SK-N-SH treated with all-trans-retinoic acid at 6 μM for 48 hours (cell line): ENCODE measurements around the gene RECQL5.

Experiments
- BACH2 ChIP-seq: fragments of 250-450 bp; sonication (Bioruptor Pico); IDR thresholded peaks from 2 replicates; pipeline ENCODE4 v1.9.0; 2021; ENCODE audit warnings: mild to moderate bottlenecking, borderline replicate concordance
- ESRRG ChIP-seq: fragments of 250-450 bp; sonication (Bioruptor Pico); IDR thresholded peaks from 2 replicates; pipeline ENCODE4 v1.6.1; 2021; ENCODE audit warnings: mild to moderate bottlenecking
- GLIS3 ChIP-seq: fragments of 250-450 bp; sonication (Bioruptor Pico); IDR thresholded peaks from 2 replicates; pipeline ENCODE4 v1.5.0; 2020; ENCODE audit warnings: mild to moderate bottlenecking, moderate library complexity
- SNAI2 ChIP-seq: fragments of 250-450 bp; sonication (Bioruptor Pico); IDR thresholded peaks from 2 replicates; pipeline ENCODE4 v1.5.0; 2020; ENCODE audit warnings: mild to moderate bottlenecking, moderate library complexity
- ZFP3 ChIP-seq: fragments of 250-450 bp; sonication (Bioruptor Pico); IDR thresholded peaks from 2 replicates; pipeline ENCODE4 v1.5.0; 2020; ENCODE audit warnings: mild to moderate bottlenecking, moderate library complexity
- ZFP30 ChIP-seq: fragments of 450-650 bp; formaldehyde crosslinking; IDR thresholded peaks from 2 replicates; pipeline ENCODE4 v1.5.0; 2022; ENCODE audit warnings: mild to moderate bottlenecking, moderate library complexity

- TF ChIP-seq ZFP30, result peak; percentile 23; the same call in 1 of the 2 replicates
- TF ChIP-seq BACH2 (CRISPR knock-in tag), result no peak
- TF ChIP-seq SNAI2 (CRISPR knock-in tag), result peak; percentile 91
- no peak for TF ChIP-seq ESRRG
- no peak for TF ChIP-seq GLIS3 (CRISPR knock-in tag)
- TF ChIP-seq ZFP3 (CRISPR knock-in tag), result peak; percentile 76; the same call in 1 of the 2 replicates
Measured at GRCh38 chr17:75693500-75694481, 26.8 kb upstream of the RECQL5 start.
